ENCODE data around the gene ZNF445. TPM values are rescaled to one million over a fixed set of nuclear protein-coding genes. Genes with fewer than 3 reads are reported as not detected.
"Not testable (repeated sequence)": the region's sequence is repeated elsewhere in the genome, so short reads cannot be mapped to it uniquely, and the experiment has no call there.

The ZNF445 gene
- total RNA-seq, 2 donors from 2014 or later, result 11.5 to 14.6 TPM

- no peaks in the 10 kb centered on the region for H3K9me3 ChIP-seq
- H3K27ac ChIP-seq, result no peak overlapping the region
- H3K27me3 ChIP-seq, result no peaks in the 10 kb centered on the region
- TF ChIP-seq CTCF (IDR thresholded peaks at IDR 0.05), result no peak
- H3K36me3 ChIP-seq, result no peaks in the 10 kb centered on the region
- intact Hi-C loops (cut with DNase I), result no loop called here
- H3K9ac ChIP-seq (ENCODE audit: low read depth in 2 of 2, low read length in 2 of 2), result no peak overlapping the region
- no peaks in the 10 kb centered on the region for H3K4me1 ChIP-seq
- DNase-seq, result no peak
- H3K4me3 ChIP-seq, result no peak overlapping the region
These were observed 8.6 kb downstream of the ZNF445 start for GRCh38 chr3:44468572-44469520.

GRCh38 chr3:44468099-44468537 is 9.4 kb downstream of the ZNF445 start:
- DNase-seq; H3K27ac ChIP-seq; H3K4me3 ChIP-seq; H3K9me3 ChIP-seq; H3K36me3 ChIP-seq; H3K4me1 ChIP-seq; H3K27me3 ChIP-seq; intact Hi-C loops (cut with DNase I); H3K9ac ChIP-seq (ENCODE audit: low read depth in 2 of 2, low read length in 2 of 2): not testable (repeated sequence)

GRCh38 chr3:44467241-44467640 is 10.2 kb downstream of the ZNF445 start:
- H3K36me3 ChIP-seq, result no peaks in the 10 kb centered on the region
- H3K27me3 ChIP-seq, result no peaks in the 10 kb centered on the region
- H3K9ac ChIP-seq (ENCODE audit: low read depth in 2 of 2, low read length in 2 of 2), result no peak overlapping the region
- intact Hi-C loops (cut with DNase I), result no loop called here
- no peak overlapping the region for H3K4me3 ChIP-seq
- no peaks in the 10 kb centered on the region for H3K4me1 ChIP-seq
- H3K9me3 ChIP-seq, result no peaks in the 10 kb centered on the region
- no peak for DNase-seq
- no peak overlapping the region for H3K27ac ChIP-seq
- TF ChIP-seq CTCF (IDR thresholded peaks at IDR 0.05), result no peak

GRCh38 chr3:44464920-44465319 is 12.6 kb downstream of the ZNF445 start:
- H3K4me1 ChIP-seq; DNase-seq; intact Hi-C loops (cut with DNase I); H3K27me3 ChIP-seq; H3K4me3 ChIP-seq; H3K9ac ChIP-seq (ENCODE audit: low read depth in 2 of 2, low read length in 2 of 2); H3K9me3 ChIP-seq; H3K27ac ChIP-seq; H3K36me3 ChIP-seq: not testable (repeated sequence)

GRCh38 chr3:44464509-44464908 is 13.0 kb downstream of the ZNF445 start:
- TF ChIP-seq CTCF (IDR thresholded peaks at IDR 0.05), result no peak

GRCh38 chr3:44460050-44460449 is 17.4 kb downstream of the ZNF445 start:
- H3K4me1 ChIP-seq; H3K4me3 ChIP-seq; H3K27ac ChIP-seq; H3K9ac ChIP-seq (ENCODE audit: low read depth in 2 of 2, low read length in 2 of 2); H3K27me3 ChIP-seq; H3K9me3 ChIP-seq; H3K36me3 ChIP-seq; DNase-seq; intact Hi-C loops (cut with DNase I): not testable (repeated sequence)

More at GRCh38 chr3:44464509-44464908, 13.0 kb downstream of the ZNF445 start:
- DNase-seq, result no peak
- no peak overlapping the region for H3K27ac ChIP-seq
- H3K9me3 ChIP-seq, result no peaks in the 10 kb centered on the region
- intact Hi-C loops (cut with DNase I), result no loop called here
- no peaks in the 10 kb centered on the region for H3K27me3 ChIP-seq
- no peak overlapping the region for H3K4me3 ChIP-seq
- H3K4me1 ChIP-seq, result no peaks in the 10 kb centered on the region
- no peak overlapping the region for H3K9ac ChIP-seq (ENCODE audit: low read depth in 2 of 2, low read length in 2 of 2)
- H3K36me3 ChIP-seq, result no peaks in the 10 kb centered on the region

GRCh38 chr3:44455318-44455717 is 22.2 kb downstream of the ZNF445 start:
- Histone ChIP-seq H3K9ac (ENCODE audit: low read depth in 2 of 2, low read length in 2 of 2) (no peak overlapping the region), H3K27ac (no peak overlapping the region), H3K27me3 (no peaks in the 10 kb centered on the region), H3K4me1 (no peaks in the 10 kb centered on the region), H3K4me3 (no peak overlapping the region), H3K9me3 (no peaks in the 10 kb centered on the region), H3K36me3 (no peaks in the 10 kb centered on the region)
- no peak for DNase-seq
- intact Hi-C loops (cut with DNase I), result no loop called here
- TF ChIP-seq CTCF (IDR thresholded peaks at IDR 0.05), result no peak
